ENCODE measurements around the gene ELOB.

ELOB gene

DNA sequence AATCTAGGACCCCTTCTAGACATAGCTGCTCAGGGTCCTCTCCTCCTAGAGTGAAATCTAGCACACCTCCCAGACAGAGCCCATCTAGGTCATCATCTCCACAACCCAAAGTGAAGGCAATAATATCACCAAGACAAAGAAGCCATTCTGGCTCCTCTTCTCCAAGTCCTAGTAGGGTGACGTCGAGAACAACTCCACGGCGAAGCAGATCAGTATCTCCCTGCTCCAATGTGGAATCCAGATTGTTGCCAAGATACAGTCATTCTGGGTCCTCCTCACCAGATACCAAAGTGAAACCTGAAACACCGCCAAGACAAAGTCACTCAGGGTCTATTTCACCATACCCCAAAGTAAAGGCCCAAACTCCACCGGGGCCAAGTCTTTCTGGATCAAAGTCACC is 13.9 kb downstream of the ELOB start:
- no peak for TF ChIP-seq ZFX (IDR thresholded peaks at IDR 0.05; ENCODE audit: borderline replicate concordance)
- no peak for TF ChIP-seq CTCF (IDR thresholded peaks at IDR 0.05)
- H3K27ac ChIP-seq = no peak overlapping the region

- H3K27ac ChIP-seq = no peak overlapping the region
- TF ChIP-seq ZFX (IDR thresholded peaks at IDR 0.05; ENCODE audit: borderline replicate concordance) (no peak), CTCF (IDR thresholded peaks at IDR 0.05) (no peak)
Observed at GRCh38 chr16:2762711-2763110, 14.4 kb downstream of the ELOB start.

- H3K27ac ChIP-seq = no peak overlapping the region
- TF ChIP-seq ZFX (IDR thresholded peaks at IDR 0.05; ENCODE audit: borderline replicate concordance) = no peak
- no peak for TF ChIP-seq CTCF (IDR thresholded peaks at IDR 0.05)
Observed at GRCh38 chr16:2761886-2762583, 15.0 kb downstream of the ELOB start.

- no peak overlapping the region for H3K27ac ChIP-seq
- TF ChIP-seq ZFX (IDR thresholded peaks at IDR 0.05; ENCODE audit: borderline replicate concordance) (no peak), CTCF (IDR thresholded peaks at IDR 0.05) (no peak)
Observed at GRCh38 chr16:2761472-2761871, 15.6 kb downstream of the ELOB start.

- TF ChIP-seq CTCF (IDR thresholded peaks at IDR 0.05) (no peak), ZFX (IDR thresholded peaks at IDR 0.05; ENCODE audit: borderline replicate concordance) (no peak)
Observed at GRCh38 chr16:2757344-2757743, 19.7 kb downstream of the ELOB start.

DNA sequence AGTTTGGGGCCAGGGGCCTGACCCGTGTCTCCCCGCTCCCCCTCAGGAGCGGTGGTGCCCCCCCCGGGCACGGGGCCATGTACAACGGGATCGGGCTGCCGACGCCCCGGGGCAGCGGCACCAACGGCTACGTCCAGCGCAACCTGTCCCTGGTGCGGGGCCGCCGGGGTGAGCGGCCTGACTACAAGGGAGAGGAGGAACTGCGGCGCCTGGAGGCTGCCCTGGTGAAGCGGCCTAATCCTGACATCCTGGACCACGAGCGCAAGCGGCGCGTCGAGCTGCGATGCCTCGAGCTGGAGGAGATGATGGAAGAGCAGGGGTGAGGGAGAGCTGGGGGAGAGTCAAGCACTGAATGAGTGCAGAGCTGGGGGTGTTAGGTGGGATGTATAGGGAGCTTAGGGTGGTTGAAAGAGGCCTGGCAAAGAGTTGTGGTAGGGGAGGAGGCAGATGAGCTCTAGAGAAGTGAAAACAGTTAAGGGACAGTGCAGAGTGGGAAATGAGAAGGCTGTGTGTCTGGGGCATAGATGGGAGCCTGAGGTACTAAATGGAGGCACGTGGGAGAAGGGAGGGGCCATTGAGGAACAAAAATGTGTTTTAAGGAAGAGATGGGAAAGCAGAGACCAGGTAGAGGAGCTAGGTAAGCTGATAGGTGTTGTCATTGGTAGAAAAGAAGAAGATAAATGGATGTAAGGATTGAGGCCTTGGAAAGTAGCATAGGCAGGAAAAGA is 20.6 kb downstream of the ELOB start:
- peak overlapping the region; percentile 7; the same call in 1 of the 2 replicates for H3K27ac ChIP-seq
- TF ChIP-seq CTCF (IDR thresholded peaks at IDR 0.05) (no peak), ZFX (IDR thresholded peaks at IDR 0.05; ENCODE audit: borderline replicate concordance) (no peak)

More at GRCh38 chr16:2757344-2757743, 19.7 kb downstream of the ELOB start:
- H3K27ac ChIP-seq = no peak overlapping the region

DNA sequence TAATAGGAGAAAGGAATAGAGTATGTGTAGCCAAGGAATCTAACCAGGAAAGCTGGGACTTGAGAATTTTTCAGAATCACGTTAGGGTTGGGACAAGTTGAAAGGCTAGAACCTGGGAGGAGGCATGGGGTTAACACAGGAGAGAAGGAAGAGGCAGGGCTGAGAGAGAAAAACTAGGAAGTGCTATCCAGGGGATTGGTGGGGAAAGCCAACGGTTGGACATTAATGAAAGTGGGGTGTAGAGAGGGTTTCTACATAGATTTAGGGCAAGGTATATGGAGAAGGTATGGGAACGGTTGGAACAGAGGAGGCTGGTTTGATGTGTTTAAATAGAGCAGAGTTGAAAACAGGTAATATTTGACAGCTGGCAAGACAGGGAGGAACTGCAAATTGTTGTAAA is 21.9 kb downstream of the ELOB start:
- 0 out of 2 replicates have a peak overlapping the region, but pooled peaks have one; percentile 7 for H3K27ac ChIP-seq
- no peak for TF ChIP-seq ZFX (IDR thresholded peaks at IDR 0.05; ENCODE audit: borderline replicate concordance)
- no peak for TF ChIP-seq CTCF (IDR thresholded peaks at IDR 0.05)

Data from 22Rv1 (cell line).